RCC 7860 (cell line): ENCODE data around the gene FAM186B.
A peak's percentile ranks its signal among the peaks of the same experiment; 100 is the strongest.
"Not testable (repeated sequence)": the region's sequence is repeated elsewhere in the genome, so short reads cannot be mapped to it uniquely, and the experiment has no call there.

Source experiments
- DNase-seq: peaks from one replicate; pipeline ENCODE4 v3.0.0-alpha.2; 2015; ENCODE audit warnings: low spot score
- FAIRE-seq: peaks from 2 replicates; lab custom pipeline; 2012; peaks lifted over from hg19 to GRCh38; lab: Jason Lieb, UNC

FAM186B gene

DNA sequence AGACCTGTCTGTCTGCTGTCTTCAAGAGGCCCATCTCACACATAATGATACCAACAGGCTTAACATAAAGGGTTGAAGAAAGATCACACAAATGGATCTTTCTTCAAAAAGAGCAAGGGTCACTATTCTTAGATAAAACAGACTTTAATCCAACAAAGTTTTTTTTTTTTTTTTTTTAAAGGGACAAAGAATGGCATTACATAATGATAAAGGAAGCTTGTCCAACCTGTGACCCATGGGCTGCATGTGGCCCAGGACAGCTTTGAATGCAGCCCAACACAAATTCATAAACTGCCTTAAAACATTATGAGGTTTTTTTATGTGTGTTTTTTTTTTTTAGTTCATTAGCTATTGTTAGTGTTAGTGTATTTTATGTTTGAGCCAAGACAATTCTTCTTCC, 6.8 kb upstream of the FAM186B start:
- no peak for FAIRE-seq

DNA sequence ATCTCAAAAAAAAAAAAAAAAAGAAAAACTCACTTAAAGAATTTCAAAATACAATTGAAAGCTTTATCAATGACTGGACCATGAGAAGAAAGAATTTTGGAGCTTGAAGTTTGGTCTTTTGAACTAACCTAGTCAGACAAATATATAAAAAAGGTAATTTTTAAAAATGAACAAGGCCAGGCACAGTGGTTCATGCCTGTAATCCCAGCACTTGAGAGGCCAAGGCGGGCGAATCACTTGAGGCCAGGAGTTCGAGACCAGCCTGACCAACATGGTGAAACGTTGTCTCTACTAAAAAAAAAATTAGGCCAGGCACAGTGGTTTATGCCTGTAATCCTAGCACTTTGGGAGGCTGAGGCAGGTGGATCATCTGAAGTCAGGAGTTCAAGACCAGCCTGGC, 5.3 kb upstream of the FAM186B start:
- FAIRE-seq, DNase-seq: not testable (repeated sequence)

More for the DNA sequence above, 6.8 kb upstream of the FAM186B start:
- no peak for DNase-seq

DNA sequence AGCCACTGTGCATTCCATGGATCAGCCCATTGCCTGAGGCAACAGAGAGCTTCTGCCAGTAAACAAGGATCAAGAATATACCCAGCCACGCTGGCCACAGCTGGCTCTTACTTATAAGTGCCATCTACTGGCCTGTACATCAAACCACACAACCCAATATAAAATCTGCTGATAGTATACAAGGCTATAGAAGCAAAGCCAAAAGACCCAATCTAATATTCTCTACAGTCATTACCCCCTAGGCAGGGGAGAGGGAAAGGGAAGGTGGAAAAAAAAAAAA, 4.4 kb upstream of the FAM186B start:
- DNase-seq (no peak), FAIRE-seq (no peak)

DNA sequence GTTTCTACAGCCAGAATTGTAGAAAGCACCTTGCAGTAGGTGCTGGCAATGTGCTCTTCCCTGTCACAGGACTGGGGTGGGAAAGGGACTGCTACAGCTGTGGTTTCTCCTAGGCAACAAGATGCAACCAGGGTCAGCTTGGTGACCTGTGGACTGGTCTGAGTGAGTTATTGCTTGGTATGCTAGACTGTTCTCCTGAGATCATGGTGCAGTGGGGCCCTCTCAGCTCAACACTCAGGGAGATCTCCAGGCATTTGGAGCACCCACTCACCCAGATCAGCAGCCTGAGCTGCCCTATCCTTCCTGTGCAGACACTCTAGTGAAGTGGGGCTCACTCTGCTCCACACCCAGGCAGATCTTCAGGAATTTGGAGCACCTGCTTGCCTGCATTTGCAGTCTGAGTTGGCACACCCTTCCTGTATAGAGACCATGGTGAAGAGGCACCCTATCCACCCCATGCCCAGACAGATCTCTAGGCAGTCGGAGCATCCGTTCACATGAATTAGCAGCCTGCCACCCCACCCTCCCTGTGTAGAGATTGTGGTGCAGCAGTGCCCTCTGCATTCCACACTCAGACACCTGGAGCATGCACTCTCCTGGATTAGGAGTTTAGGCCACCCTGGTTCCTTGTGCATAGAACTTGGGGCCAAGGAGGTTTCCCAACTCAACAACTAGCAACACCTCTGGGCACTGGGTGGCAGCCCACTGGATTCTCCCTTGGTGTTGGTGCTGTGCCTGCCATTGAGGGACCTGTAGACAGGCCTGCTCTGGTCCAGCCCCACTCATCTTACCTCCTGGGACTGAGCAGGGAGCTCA, 3.8 kb upstream of the FAM186B start:
- no peak for FAIRE-seq
- no peak for DNase-seq

DNA sequence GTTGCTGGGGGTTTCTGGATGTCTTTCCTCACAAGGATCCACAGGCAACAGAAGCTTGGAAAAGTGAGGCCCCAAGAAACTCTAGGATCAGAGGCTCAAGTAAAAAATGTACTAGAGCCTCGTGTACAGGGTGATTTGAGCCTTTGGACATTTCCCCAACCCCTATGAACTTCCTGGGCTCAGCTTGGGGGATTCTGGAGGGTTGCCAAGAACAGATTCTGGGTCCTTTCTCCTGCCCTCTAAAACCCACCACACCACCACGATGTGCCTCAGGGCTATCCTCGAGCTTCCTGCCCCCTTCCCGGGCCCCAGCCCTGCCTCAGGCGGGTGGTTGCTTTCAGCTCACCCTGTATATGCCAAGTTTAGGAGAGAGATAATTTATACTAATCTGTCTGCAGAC, 583 bp downstream of the FAM186B start:
- DNase-seq (no peak), FAIRE-seq (no peak)

DNA sequence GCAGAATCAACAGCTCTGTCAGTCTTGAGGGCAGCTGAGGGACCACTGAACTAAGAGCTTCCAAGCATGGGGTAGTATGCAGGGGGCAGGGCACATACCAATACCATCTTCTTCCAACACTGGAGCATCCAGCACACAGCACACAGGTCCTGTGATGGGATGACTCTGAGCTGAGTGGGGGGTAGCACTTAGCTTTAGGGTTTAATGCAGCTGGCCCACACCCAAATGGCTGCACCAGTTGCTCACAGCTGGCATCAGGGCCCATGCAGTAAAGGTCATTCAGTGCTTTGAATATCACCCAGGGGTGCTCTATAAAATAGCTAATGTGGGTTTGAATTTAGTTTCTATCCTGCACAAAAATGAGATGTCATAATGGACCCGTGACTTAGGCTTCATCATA, 1.7 kb downstream of the FAM186B start:
- no peak for FAIRE-seq
- no peak for DNase-seq

DNA sequence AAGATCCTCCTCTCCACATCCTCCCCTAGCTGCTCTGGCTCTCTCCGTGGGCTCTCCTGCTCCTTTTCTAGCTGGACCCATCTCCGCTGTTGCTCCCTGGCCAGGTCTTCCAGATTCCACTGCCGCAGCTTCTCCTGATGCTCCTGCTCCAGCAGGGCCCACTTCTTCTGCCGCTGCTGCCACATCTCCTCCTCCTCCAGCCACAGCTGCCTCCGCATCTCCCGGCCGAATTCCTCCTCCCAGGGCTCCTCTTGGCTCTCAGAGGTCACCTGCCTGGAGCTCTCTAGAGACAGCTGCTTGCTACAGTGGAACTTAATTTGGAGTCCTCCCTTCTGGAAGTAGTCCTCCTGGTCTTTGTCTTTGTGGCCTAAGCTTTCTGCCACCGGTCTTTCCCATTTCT, 5.5 kb downstream of the FAM186B start:
- DNase-seq = no peak
- no peak for FAIRE-seq

DNA sequence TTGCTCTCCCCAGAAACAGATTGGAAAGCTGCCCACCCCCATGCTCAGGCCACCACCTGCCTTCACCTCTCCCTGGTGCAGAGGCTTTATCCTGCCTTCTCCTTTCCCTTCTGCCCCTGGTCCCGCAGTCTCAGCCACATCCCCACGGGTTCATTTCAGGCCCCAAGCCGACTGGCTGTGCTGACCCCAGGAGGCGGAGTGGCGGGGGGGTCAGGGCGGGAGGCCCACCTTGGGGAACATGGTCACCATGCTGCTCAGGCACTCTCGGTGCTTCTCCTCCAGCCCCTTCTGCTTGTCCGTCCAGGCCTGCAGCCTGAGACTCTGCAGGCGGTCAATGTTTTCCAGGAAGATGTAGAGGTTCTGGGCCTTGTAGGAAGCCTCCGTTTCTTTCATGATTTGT, 6.9 kb downstream of the FAM186B start:
- no peak for DNase-seq
- FAIRE-seq = no peak

DNA sequence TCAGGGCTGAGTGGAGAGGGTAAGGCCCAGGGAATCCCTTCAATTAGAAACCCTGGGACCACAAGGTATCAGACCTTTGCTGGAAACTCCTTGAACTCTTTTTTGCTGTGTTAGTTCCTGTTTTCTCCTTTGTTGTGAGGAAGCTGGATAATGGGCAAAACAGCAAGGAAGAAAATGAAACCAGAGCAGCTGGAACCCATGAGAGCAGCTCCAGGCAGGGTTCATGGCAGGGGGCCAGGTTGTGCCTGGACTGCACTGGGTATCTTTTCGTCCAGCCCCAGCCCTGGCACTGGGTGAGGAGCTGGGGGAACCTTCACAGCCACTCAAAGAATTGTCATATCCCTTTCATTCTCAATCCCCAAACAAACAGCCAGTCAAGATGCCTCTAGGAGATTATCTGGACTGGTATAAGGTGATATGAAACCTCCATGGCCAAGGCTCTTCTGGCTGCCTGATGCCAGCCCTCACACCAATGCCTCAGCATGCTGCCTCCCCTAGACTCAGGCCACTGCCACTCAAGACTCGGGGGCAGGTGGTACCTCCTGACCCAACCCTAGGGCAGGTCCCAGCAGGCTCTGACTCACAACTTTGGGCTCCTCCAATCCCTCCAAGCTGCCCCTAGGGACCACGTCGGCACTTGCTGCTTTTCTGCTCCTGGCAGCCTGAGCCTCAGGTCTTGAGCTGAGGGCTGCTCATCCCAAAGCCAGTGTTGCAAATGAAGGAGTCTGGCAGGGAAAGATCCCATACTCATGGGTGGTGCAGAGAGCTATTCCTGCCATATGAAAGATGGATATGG, 16.5 kb downstream of the FAM186B start:
- DNase-seq = no peak
- FAIRE-seq = no peak

DNA sequence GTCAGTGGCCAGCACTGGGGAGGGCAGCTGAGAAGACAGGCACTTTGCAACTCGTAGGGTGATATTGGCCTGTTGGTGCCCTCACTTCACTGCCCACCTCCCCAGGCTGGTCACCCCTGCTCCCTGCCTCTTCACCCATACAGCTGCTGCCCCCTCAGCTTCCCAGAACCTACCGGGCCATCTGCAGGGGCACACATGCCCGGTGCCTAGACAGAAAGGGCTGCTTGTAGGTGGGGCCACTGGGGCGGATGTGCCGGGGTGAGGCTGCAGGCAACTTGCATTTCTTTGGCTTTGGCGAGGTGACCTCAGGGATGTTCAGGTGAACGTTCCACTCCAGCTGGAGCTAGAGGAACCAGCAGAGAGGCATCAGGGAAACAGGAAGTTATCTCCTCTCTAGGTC, 17.2 kb downstream of the FAM186B start:
- no peak for DNase-seq
- FAIRE-seq = no peak

DNA sequence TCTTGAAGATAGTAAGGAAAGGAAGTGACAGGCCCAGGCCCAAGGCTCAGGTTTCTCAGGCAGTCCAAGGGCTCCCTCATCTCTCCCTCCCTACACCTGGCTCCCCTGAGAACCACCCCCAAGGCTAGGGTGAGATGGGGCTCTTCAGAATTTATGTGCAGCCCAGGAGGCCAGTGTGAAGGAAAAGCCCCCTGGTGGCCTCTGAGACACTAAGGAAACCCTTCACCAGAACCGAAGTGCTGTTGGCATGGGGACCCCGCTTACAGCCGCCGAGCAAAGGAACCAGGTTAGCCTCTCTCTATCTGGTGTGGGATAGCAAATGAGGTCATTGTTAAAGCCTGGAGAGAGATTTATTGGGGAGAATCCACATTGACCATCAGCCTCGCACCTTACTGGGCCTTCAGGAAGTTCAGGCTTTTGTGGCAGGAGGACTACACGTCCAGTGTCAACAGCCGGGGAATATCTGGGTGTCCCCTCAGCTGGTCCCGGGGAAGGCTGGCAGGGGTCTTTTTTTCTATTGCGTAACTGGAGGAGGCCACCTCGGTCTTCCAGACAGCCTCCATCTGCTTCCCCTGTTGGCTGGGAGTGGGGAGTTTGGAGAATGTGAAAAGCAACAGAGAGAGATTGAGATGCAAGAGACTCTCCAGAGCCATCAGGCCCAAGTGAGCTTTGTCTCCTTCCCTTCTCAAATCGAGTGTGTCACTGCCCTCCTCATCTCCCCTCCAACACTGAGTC, 18.1 kb downstream of the FAM186B start:
- no peak for DNase-seq
- FAIRE-seq = no peak

DNA sequence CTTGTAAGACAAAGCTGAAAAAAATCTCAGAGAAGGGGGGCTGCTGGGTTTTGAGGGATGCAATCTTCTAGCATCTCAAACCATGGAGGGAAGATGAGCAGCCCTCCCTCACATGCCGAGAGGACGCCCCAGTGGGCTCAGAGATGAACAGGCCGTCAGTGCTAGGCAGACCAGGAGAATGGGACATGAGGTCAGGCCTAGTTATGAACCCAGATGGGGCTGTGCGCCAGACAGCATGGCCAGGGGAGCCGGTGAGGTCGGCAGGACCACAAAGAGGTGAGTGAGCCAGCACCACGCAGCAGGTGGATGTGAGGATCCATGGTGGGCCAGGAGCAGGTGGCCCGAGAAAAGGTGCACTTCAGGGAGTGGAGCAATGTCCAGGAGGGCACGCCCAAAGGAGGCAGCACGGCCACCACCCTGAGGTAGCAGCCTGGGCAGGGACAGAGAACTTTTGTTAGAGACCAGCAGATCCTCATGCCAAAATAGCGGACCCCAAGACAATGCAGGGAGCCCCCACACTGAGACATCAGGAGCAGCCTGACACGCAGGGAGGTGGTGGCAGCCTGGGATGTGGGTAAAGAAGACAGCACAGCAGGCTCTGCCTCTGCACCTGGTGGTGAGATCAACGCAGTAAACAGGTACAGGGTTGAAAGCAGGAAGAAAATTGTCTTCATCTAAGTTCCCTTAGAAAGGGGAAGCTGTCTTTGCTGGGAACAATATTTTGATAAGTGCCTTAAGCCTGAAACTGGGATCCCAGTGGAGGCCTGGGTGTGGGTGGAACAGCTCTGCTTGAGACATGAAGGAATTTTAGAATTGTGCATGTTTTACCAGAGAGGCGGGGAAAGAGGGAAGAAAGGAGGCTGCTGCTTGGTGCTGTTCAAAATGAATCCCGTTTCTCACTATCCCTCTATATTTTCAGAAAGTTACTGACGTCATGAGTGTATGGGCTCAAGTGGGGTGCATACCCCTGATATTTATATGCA, 19.7 kb downstream of the FAM186B start:
- FAIRE-seq = no peak
- DNase-seq = no peak

DNA sequence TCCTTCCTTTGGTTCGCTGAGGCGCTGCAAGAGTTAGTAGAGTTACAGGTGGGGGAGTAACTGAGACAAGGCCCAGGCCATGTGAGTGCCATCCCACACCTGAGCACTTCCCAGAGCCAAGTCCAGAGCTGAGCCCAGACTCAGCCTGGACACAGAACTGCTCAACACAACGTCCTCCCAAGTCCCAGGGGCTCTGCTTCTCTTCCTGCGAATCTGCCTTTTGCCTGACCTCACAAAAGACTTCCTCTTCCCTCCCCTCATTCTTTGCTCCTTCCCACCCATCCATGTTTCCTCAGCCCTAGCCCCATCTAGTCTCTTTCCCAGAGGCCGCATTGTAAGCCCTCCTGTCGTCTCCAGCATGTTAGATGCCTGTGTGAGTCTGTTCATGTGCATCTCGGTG, 20.8 kb downstream of the FAM186B start:
- DNase-seq = no peak
- no peak for FAIRE-seq

DNA sequence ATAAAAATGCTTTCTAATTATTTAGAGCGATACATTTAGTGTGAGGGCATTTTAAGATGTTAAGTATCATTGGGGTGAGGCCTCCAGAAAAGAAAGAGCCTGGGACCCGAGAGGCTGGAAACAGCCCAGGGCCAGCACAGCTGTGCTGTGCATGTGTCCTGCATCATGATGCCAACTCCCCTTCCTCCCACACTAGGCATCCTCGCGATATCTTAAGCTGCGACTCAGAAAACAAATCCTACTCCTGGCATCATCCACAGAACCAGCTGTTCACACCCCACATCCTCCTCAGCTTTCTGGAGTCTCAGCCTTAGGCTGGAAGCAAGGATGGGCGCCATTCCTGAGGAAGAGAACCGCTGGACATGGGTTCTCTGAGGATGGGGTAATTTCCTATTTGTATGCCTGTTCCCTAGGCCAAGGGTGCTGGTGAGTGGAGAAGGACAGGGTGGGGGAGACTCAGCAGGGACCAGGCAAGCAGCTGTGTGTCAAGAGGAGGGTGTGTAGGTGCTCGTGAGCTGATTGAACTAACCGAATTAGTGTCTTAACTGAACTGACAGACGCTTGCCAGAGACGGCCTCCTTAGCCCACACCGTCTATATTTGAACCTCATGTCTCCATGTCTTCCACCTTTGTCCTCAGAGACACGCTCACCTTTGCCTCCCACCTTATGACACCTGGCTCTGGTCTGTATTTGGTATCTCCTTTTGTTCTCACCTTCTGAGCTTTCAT, 21.9 kb downstream of the FAM186B start:
- FAIRE-seq (no peak), DNase-seq (no peak)

DNA sequence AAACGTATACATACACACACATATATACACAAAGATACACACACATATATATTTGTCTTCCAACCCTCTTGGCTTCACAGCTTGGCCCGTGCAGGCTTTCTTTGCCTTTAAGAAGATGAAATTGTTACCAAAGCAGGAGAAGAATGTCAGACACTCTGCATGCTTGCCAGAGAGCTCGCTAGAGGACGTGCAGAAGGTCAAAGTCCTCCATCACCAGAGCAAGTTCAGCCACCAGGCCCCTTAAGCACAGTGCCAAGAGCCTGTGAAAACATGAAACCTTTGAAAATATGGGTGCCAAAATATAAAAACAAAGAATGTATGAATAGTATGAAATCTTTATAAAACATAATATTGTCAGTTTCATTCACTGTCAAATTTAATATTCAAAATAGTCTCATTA, 22.6 kb downstream of the FAM186B start:
- FAIRE-seq = no peak
- DNase-seq = no peak

DNA sequence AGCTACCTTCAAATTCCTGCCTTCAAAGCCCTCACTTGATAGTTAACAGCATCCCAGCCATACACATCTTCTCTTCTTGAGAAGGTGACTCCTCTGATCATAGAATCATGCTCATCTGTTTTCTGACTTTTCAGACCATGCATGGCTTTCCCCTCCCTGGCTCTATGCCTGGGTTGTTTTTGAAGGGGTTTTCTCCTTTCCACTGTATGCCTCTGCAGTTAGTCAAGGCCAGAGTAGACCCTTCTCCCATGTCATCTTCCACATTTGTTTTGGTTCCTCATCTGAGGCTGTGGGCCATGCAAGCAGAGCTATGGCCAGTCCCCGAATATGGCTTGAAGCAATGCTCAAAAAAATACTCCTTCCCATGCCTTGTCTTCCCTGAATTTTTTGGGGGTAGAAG, 23.2 kb downstream of the FAM186B start:
- DNase-seq (no peak), FAIRE-seq (no peak)

DNA sequence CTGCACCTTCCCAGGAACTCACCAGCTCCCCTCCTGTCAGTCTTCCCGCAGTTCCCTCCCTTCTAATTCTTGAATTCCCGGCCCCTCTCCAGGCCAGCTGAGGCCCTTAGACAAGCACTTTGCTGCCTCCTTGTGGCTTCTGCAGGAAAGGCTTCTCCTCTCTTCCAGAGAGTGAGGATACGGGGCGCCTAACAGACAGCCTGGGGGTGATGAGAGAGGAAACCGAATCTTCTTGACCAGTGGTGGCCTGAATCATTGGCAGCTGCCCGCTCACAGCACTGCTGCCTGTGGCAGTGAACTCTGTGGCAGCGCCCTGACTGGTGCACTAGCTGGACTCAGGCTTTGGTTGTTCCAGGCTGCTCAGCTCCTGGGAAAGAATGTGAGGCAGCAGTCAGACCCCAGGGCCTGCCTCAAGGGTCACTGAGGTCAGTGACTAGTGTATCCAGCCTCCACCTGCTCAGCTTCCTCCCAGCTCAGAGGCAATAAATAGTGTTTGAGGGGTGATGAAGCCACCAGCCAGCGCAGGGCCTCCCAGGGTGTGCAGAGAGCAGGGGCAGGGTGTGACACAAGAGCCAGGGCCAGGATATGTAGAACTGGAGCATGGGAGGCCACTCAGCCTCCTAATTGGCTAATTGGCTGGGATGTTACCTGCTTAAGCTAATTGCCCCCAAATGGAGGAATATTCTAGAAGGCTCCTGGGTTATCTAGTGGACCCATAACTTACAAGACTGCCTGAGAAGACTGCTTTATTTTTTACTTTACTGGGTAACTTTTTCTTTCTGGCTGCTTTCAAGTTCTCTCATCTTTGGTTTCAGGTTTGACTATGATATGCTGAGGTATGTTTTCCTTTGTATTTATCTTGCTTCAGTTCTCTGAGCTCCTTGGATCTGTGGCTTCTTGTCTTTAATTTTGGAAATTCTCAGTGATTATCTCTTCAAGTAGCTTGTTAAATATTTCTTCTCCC, 24.6 kb downstream of the FAM186B start:
- no peak for FAIRE-seq
- DNase-seq = peak; percentile 50

DNA sequence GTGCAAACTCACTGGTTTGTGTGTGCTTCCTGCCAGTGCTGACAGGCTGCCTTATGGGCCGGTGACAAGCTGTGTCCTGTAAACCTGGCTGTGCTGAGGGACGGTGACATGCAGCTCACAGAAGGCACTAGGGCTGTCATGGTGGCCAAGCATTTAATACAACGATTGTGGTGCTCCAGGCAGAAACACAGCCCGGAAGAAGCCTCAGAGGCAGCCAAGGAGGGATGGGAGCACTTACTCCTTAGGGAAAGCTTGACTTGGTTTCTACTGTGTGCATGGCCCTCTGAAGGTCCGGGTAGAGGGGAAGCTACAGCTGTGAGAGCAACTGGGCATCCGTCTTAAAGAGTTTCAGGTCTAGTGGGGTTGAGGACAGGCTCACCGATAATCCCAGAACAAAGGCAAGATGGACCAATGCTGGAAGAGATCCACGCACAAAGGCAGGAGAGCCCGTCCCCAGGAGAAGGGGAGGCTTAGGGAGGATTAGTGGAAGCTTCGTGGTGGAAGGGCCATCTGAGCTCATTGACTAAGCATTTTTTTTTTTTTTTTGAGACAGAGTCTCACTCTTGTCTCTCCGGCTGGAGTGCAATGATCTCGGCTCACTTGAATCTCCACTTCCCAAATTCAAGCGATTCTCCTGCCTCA, 26.8 kb downstream of the FAM186B start:
- DNase-seq = no peak
- no peak for FAIRE-seq
